ENCODE data around the gene KRTAP12-2. TPM values are rescaled to one million over a fixed set of nuclear protein-coding genes. Genes with fewer than 3 reads are reported as not detected.
"Not testable (repeated sequence)": the region's sequence is repeated elsewhere in the genome, so short reads cannot be mapped to it uniquely, and the experiment has no call there.

The KRTAP12-2 gene
- total and polyA plus RNA-seq, 9 donors = not detected

- 74 to 80% (median 76%) methylated on average over 13 to 18 of the region's 18 CpGs for WGBS, 3 donors
- TF ChIP-seq CTCF (IDR thresholded peaks at IDR 0.05) (no peak), EP300 (IDR thresholded peaks at IDR 0.05) (no peak), POLR2A (IDR thresholded peaks at IDR 0.05) (no peak)
- intact Hi-C loops (cut with DNase I) = no loop called here
- H3K9me3 ChIP-seq = no peaks in the 10 kb centered on the region
- no peaks in the 10 kb centered on the region for H3K27me3 ChIP-seq
- H3K4me3 ChIP-seq = no peak overlapping the region
- no peaks in the 10 kb centered on the region for H3K36me3 ChIP-seq
- H3K27ac ChIP-seq = no peak overlapping the region
- no peak for DNase-seq
- no peaks in the 10 kb centered on the region for H3K4me1 ChIP-seq (ENCODE audit: insufficient read depth)
Observed at GRCh38 chr21:44649521-44650100, 17.1 kb downstream of the KRTAP12-2 start.

- 66 to 72% (median 67%) methylated on average over 25 to 33 of the region's 33 CpGs for WGBS, 3 donors
- Histone ChIP-seq H3K27me3 (no peaks in the 10 kb centered on the region), H3K27ac (no peak overlapping the region), H3K4me3 (no peak overlapping the region), H3K36me3 (no peaks in the 10 kb centered on the region), H3K4me1 (ENCODE audit: insufficient read depth) (no peaks in the 10 kb centered on the region), H3K9me3 (no peaks in the 10 kb centered on the region)
- TF ChIP-seq EP300 (IDR thresholded peaks at IDR 0.05) = no peak
- no peak for TF ChIP-seq CTCF (IDR thresholded peaks at IDR 0.05)
- TF ChIP-seq POLR2A (IDR thresholded peaks at IDR 0.05) = no peak
- no peak for DNase-seq
- intact Hi-C loops (cut with DNase I) = no loop called here
Observed at GRCh38 chr21:44648557-44649311, 18.0 kb downstream of the KRTAP12-2 start.

GRCh38 chr21:44647222-44647552, 19.5 kb downstream of the KRTAP12-2 start:
- H3K27ac ChIP-seq = no peak overlapping the region
- DNase-seq = no peak
- no peak overlapping the region for H3K4me3 ChIP-seq
- WGBS, 3 donors = 37 to 53% (median 51%) methylated on average over 8 of the region's 8 CpGs
- H3K4me1 ChIP-seq (ENCODE audit: insufficient read depth) = no peaks in the 10 kb centered on the region
- TF ChIP-seq POLR2A (IDR thresholded peaks at IDR 0.05) (no peak), CTCF (IDR thresholded peaks at IDR 0.05) (no peak), EP300 (IDR thresholded peaks at IDR 0.05) (no peak)
- no peaks in the 10 kb centered on the region for H3K36me3 ChIP-seq
- intact Hi-C loops (cut with DNase I) = no loop called here
- no peaks in the 10 kb centered on the region for H3K27me3 ChIP-seq
- no peaks in the 10 kb centered on the region for H3K9me3 ChIP-seq

GRCh38 chr21:44646366-44647221, 20.1 kb downstream of the KRTAP12-2 start, which contains the start of gene KRTAP10-11:
TSS of gene KRTAP10-11 (plus strand) at chr21:44646414. CDS start at chr21:44646459, 45 bp downstream.
- H3K27ac ChIP-seq; DNase-seq; intact Hi-C loops (cut with DNase I); H3K36me3 ChIP-seq; H3K4me1 ChIP-seq (ENCODE audit: insufficient read depth); H3K4me3 ChIP-seq; H3K9me3 ChIP-seq; H3K27me3 ChIP-seq: not testable (repeated sequence)
- 70 to 80% (median 70%) methylated on average over 19 to 21 of the region's 21 CpGs for WGBS, 3 donors
